ENCODE data around the gene HBM.

HBM gene

GRCh38 chr16:180681-181564, 15.1 kb downstream of the HBM start:
- TF ChIP-seq CSDC2 (CRISPR knock-in tag; IDR thresholded peaks at IDR 0.05) = 0 out of 2 replicates have a peak, but pooled peaks have one; percentile 9
- TF ChIP-seq TCF4 (CRISPR knock-in tag; IDR thresholded peaks at IDR 0.05; ENCODE audit: borderline replicate concordance) = no peak
- peak; percentile 83 for ATAC-seq

GRCh38 chr16:181565-182021, 15.8 kb downstream of the HBM start:
- no peak for TF ChIP-seq SNAI2 (CRISPR knock-in tag; IDR thresholded peaks at IDR 0.05)
- no peak for TF ChIP-seq TCF4 (CRISPR knock-in tag; IDR thresholded peaks at IDR 0.05; ENCODE audit: borderline replicate concordance)
- no peak for TF ChIP-seq ZNF565 (CRISPR knock-in tag; conservative IDR thresholded peaks at IDR 0.05; ENCODE audit: low read depth)
- TF ChIP-seq CSRNP3 (CRISPR knock-in tag; IDR thresholded peaks at IDR 0.05) = no peak
- TF ChIP-seq GLIS3 (CRISPR knock-in tag; IDR thresholded peaks at IDR 0.05) = peak; percentile 68; the same call in 1 of the 2 replicates
- no peak for TF ChIP-seq ESRRG (CRISPR knock-in tag; IDR thresholded peaks at IDR 0.05)
- no peak for TF ChIP-seq CSDC2 (CRISPR knock-in tag; IDR thresholded peaks at IDR 0.05)
- ATAC-seq = peak; percentile 2; the same call in 1 of the 3 replicates

GRCh38 chr16:183005-183404, 17.2 kb downstream of the HBM start:
- TF ChIP-seq GLIS3 (CRISPR knock-in tag; IDR thresholded peaks at IDR 0.05) (no peak), ZNF8 (CRISPR knock-in tag; IDR thresholded peaks at IDR 0.05) (no peak), CSRNP3 (CRISPR knock-in tag; IDR thresholded peaks at IDR 0.05) (no peak), SNAI2 (CRISPR knock-in tag; IDR thresholded peaks at IDR 0.05) (no peak), CSDC2 (CRISPR knock-in tag; IDR thresholded peaks at IDR 0.05) (no peak), POU6F1 (CRISPR knock-in tag; IDR thresholded peaks at IDR 0.05; ENCODE audit: borderline replicate concordance, low read depth) (no peak), CREB5 (CRISPR knock-in tag; IDR thresholded peaks at IDR 0.05; ENCODE audit: low read depth) (no peak), ZFP30 (CRISPR knock-in tag; IDR thresholded peaks at IDR 0.05) (no peak), PPARA (CRISPR knock-in tag; IDR thresholded peaks at IDR 0.05; ENCODE audit: borderline replicate concordance) (no peak), ZC3H10 (CRISPR knock-in tag; IDR thresholded peaks at IDR 0.05) (no peak), TSHZ2 (CRISPR knock-in tag; IDR thresholded peaks at IDR 0.05) (no peak), ZFP3 (CRISPR knock-in tag; IDR thresholded peaks at IDR 0.05) (no peak), ARNTL (CRISPR knock-in tag; IDR thresholded peaks at IDR 0.05; ENCODE audit: borderline replicate concordance, low read depth) (no peak), ISL1 (CRISPR knock-in tag; IDR thresholded peaks at IDR 0.05) (no peak), OSR1 (CRISPR knock-in tag; IDR thresholded peaks at IDR 0.05) (no peak), TOX (CRISPR knock-in tag; IDR thresholded peaks at IDR 0.05; ENCODE audit: borderline replicate concordance) (no peak), ZNF70 (CRISPR knock-in tag; IDR thresholded peaks at IDR 0.05) (no peak)
- ATAC-seq = no peak

Data from SK-N-SH treated with all-trans-retinoic acid at 6 μM for 48 hours (cell line).